Measurements from ENCODE around the gene F10.

DNA sequence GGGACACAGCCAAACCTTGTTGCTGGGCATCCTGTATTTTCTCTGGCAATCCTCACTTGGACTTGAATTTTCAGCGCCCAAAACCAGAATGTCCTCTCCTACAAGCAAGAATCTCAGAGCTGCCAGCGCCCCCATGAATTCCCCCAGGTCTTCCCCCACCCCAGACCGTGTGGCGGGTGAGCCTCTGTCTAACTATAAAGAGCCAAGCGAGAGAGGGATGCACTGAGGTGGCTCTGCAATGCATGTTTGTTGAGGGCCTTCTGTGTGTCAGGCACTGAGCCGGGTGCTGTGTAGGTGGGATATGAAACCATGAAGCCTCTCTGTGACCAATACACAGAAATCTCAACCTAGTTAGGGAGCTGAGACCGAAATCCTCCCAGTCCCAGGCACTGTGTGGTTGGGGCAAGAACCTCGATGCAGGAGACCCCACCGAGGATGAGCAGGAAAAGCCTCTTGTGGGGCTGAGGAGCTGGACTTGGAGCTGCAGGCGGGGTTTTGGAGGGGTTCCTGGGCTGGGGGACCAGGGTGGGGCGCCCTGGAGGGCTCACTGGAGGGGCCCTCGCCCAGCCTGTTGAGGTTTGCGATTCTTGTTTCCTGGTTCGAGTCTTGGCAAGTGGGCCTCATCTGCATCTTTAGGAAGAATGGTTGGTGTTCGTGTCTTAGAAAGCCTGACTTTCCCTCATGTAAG lies 23.5 kb downstream of the F10 start:
- TF ChIP-seq TGIF2 (CRISPR knock-in tag; IDR thresholded peaks at IDR 0.05) = no peak
- no peak for TF ChIP-seq ZNF124 (CRISPR knock-in tag; IDR thresholded peaks at IDR 0.05)
- no peak for TF ChIP-seq NR2C2 (CRISPR knock-in tag; IDR thresholded peaks at IDR 0.05; ENCODE audit: borderline replicate concordance)
- TF ChIP-seq ZBTB34 (CRISPR knock-in tag; IDR thresholded peaks at IDR 0.05) = no peak
- no peak for TF ChIP-seq SUZ12 (IDR thresholded peaks at IDR 0.05; ENCODE audit: low read depth, low read length)
- TF ChIP-seq CTCF (CRISPR knock-in tag; IDR thresholded peaks at IDR 0.05) = no peak
- TF ChIP-seq KDM6A (CRISPR knock-in tag; IDR thresholded peaks at IDR 0.05; ENCODE audit: low read depth) = no peak
- no peak for TF ChIP-seq EZH2 (conservative IDR thresholded peaks at IDR 0.05; ENCODE audit: low read depth, low read length)
- TF ChIP-seq STAG1 (CRISPR knock-in tag; IDR thresholded peaks at IDR 0.05) = no peak
- no peak for TF ChIP-seq CBX2 (IDR thresholded peaks at IDR 0.05; ENCODE audit: low read depth, low read length)
- no peak for TF ChIP-seq CBX2 (CRISPR knock-in tag; IDR thresholded peaks at IDR 0.05; ENCODE audit: low read depth)
- TF ChIP-seq PCBP1 (IDR thresholded peaks at IDR 0.05; ENCODE audit: borderline replicate concordance, low read depth, low read length) = no peak
- no peak for TF ChIP-seq NFKB2 (CRISPR knock-in tag; IDR thresholded peaks at IDR 0.05; ENCODE audit: borderline replicate concordance)
- no peak for TF ChIP-seq ZFP36 (IDR thresholded peaks at IDR 0.05; ENCODE audit: borderline replicate concordance, low read depth, low read length, partially characterized antibody)
